Stimulated activated CD4-positive, alpha-beta T cell treated with anti-CD3 and anti-CD28 coated beads, Interleukin-4, amount 100 ng/mL, for 24 hours (primary cell): ENCODE data around the gene FBXO31.
"Not testable (repeated sequence)": the region's sequence is repeated elsewhere in the genome, so short reads cannot be mapped to it uniquely, and the experiment has no call there.

Source experiments
- DNase-seq: peaks from one replicate; pipeline ENCODE4 v3.0.0-alpha.2; 2020

The FBXO31 gene

GRCh38 chr16:87410968-87411367 is 27.4 kb upstream of the FBXO31 start:
- DNase-seq, result no peak

GRCh38 chr16:87410530-87410929 is 27.0 kb upstream of the FBXO31 start:
- no peak for DNase-seq

- no peak for DNase-seq
Measured at GRCh38 chr16:87409781-87410180, 26.2 kb upstream of the FBXO31 start.

- DNase-seq, result no peak
Measured at GRCh38 chr16:87409153-87409552, 25.6 kb upstream of the FBXO31 start.

- DNase-seq, result no peak
Measured at GRCh38 chr16:87407511-87408112, 24.0 kb upstream of the FBXO31 start.

- no peak for DNase-seq
Measured at GRCh38 chr16:87406495-87407088, 23.0 kb upstream of the FBXO31 start.

GRCh38 chr16:87404764-87405625 is 21.4 kb upstream of the FBXO31 start:
- no peak for DNase-seq

- no peak for DNase-seq
Measured at GRCh38 chr16:87395181-87395842, 11.7 kb upstream of the FBXO31 start.

GRCh38 chr16:87393680-87394055 is 10.1 kb upstream of the FBXO31 start:
- no peak for DNase-seq

- peak; percentile 50 for DNase-seq
Measured at GRCh38 chr16:87392821-87393679, 9.5 kb upstream of the FBXO31 start.

GRCh38 chr16:87391950-87392820 is 8.6 kb upstream of the FBXO31 start, which contains the start of gene MAP1LC3B:
MAP1LC3B (plus strand) TSS chr16:87392336; CDS start chr16:87392428, 92 bp downstream.
- DNase-seq, result peak; percentile 95

- peak; percentile 15 for DNase-seq
Measured at GRCh38 chr16:87391324-87391949, 7.9 kb upstream of the FBXO31 start.

GRCh38 chr16:87390641-87391323 is 7.2 kb upstream of the FBXO31 start:
- no peak for DNase-seq

- not testable (repeated sequence) for DNase-seq
Measured at GRCh38 chr16:87389914-87390313, 6.3 kb upstream of the FBXO31 start.

GRCh38 chr16:87389245-87389644 is 5.7 kb upstream of the FBXO31 start:
- no peak for DNase-seq

- no peak for DNase-seq
Measured at GRCh38 chr16:87388818-87389134, 5.2 kb upstream of the FBXO31 start.

- DNase-seq, result peak; percentile 90
Measured at GRCh38 chr16:87387942-87388817, 4.6 kb upstream of the FBXO31 start.

- not testable (repeated sequence) for DNase-seq
Measured at GRCh38 chr16:87384875-87385167, 1.2 kb upstream of the FBXO31 start.

GRCh38 chr16:87384162-87384874 is 742 bp upstream of the FBXO31 start:
- DNase-seq, result no peak
